ENCODE results near the gene PDP2.

DNA sequence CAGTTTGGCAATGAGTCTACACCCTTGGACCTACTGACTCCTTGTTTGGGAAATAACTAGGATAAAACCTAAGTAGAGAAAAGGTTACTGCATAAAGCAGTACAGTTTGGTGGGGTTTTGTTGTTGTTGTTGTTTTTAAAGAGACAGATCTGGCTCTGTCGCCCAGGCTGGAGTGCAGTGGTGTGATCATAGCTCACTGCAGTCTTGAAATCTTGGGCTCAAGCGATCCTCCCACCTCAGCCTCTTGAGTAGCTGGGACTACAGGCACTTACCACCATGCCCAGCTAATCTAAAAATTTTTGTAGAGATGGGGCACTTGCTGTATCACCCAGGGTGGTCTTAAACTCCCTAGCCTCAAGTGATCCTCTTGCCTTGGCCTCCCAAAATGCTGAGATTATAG lies 1.2 kb downstream of the PDP2 start:
- TF ChIP-seq POLR2A (IDR thresholded peaks at IDR 0.05; ENCODE audit: low read depth, low read length) = no peak
- TF ChIP-seq, protein P1, sequence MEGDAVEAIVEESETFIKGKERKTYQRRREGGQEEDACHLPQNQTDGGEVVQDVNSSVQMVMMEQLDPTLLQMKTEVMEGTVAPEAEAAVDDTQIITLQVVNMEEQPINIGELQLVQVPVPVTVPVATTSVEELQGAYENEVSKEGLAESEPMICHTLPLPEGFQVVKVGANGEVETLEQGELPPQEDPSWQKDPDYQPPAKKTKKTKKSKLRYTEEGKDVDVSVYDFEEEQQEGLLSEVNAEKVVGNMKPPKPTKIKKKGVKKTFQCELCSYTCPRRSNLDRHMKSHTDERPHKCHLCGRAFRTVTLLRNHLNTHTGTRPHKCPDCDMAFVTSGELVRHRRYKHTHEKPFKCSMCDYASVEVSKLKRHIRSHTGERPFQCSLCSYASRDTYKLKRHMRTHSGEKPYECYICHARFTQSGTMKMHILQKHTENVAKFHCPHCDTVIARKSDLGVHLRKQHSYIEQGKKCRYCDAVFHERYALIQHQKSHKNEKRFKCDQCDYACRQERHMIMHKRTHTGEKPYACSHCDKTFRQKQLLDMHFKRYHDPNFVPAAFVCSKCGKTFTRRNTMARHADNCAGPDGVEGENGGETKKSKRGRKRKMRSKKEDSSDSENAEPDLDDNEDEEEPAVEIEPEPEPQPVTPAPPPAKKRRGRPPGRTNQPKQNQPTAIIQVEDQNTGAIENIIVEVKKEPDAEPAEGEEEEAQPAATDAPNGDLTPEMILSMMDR (IDR thresholded peaks at IDR 0.05 in 2 of 3, conservative IDR thresholded peaks at IDR 0.05 in 1 of 3; ENCODE audit: control insufficient read depth in 2 of 3, extremely low read depth in 1 of 3, insufficient read depth in 1 of 3, low read depth in 3 of 3, low read length in 3 of 3) = no peak
- no peak for TF ChIP-seq ZNF24 (IDR thresholded peaks at IDR 0.05)
- no peak for TF ChIP-seq ESRRA (IDR thresholded peaks at IDR 0.05; ENCODE audit: low read length)
- TF ChIP-seq, protein P2, sequence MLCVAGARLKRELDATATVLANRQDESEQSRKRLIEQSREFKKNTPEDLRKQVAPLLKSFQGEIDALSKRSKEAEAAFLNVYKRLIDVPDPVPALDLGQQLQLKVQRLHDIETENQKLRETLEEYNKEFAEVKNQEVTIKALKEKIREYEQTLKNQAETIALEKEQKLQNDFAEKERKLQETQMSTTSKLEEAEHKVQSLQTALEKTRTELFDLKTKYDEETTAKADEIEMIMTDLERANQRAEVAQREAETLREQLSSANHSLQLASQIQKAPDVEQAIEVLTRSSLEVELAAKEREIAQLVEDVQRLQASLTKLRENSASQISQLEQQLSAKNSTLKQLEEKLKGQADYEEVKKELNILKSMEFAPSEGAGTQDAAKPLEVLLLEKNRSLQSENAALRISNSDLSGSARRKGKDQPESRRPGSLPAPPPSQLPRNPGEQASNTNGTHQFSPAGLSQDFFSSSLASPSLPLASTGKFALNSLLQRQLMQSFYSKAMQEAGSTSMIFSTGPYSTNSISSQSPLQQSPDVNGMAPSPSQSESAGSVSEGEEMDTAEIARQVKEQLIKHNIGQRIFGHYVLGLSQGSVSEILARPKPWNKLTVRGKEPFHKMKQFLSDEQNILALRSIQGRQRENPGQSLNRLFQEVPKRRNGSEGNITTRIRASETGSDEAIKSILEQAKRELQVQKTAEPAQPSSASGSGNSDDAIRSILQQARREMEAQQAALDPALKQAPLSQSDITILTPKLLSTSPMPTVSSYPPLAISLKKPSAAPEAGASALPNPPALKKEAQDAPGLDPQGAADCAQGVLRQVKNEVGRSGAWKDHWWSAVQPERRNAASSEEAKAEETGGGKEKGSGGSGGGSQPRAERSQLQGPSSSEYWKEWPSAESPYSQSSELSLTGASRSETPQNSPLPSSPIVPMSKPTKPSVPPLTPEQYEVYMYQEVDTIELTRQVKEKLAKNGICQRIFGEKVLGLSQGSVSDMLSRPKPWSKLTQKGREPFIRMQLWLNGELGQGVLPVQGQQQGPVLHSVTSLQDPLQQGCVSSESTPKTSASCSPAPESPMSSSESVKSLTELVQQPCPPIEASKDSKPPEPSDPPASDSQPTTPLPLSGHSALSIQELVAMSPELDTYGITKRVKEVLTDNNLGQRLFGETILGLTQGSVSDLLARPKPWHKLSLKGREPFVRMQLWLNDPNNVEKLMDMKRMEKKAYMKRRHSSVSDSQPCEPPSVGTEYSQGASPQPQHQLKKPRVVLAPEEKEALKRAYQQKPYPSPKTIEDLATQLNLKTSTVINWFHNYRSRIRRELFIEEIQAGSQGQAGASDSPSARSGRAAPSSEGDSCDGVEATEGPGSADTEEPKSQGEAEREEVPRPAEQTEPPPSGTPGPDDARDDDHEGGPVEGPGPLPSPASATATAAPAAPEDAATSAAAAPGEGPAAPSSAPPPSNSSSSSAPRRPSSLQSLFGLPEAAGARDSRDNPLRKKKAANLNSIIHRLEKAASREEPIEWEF (IDR thresholded peaks at IDR 0.05; ENCODE audit: insufficient replicate concordance, low read depth, low read length) = no peak
- TF ChIP-seq, protein P3, sequence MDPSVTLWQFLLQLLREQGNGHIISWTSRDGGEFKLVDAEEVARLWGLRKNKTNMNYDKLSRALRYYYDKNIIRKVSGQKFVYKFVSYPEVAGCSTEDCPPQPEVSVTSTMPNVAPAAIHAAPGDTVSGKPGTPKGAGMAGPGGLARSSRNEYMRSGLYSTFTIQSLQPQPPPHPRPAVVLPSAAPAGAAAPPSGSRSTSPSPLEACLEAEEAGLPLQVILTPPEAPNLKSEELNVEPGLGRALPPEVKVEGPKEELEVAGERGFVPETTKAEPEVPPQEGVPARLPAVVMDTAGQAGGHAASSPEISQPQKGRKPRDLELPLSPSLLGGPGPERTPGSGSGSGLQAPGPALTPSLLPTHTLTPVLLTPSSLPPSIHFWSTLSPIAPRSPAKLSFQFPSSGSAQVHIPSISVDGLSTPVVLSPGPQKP (IDR thresholded peaks at IDR 0.05; ENCODE audit: low read depth, low read length) = no peak
- TF ChIP-seq BACH1 (IDR thresholded peaks at IDR 0.05; ENCODE audit: borderline replicate concordance) = no peak
- TF ChIP-seq, protein P4, sequence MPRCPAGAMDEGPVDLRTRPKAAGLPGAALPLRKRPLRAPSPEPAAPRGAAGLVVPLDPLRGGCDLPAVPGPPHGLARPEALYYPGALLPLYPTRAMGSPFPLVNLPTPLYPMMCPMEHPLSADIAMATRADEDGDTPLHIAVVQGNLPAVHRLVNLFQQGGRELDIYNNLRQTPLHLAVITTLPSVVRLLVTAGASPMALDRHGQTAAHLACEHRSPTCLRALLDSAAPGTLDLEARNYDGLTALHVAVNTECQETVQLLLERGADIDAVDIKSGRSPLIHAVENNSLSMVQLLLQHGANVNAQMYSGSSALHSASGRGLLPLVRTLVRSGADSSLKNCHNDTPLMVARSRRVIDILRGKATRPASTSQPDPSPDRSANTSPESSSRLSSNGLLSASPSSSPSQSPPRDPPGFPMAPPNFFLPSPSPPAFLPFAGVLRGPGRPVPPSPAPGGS (IDR thresholded peaks at IDR 0.05; ENCODE audit: borderline replicate concordance, insufficient read depth, low read depth, low read length, poor library complexity, severe bottlenecking) = no peak
- TF ChIP-seq, protein P5, sequence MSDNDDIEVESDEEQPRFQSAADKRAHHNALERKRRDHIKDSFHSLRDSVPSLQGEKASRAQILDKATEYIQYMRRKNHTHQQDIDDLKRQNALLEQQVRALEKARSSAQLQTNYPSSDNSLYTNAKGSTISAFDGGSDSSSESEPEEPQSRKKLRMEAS (IDR thresholded peaks at IDR 0.05; ENCODE audit: low read depth, low read length) = no peak
- TF ChIP-seq FOS (IDR thresholded peaks at IDR 0.05; ENCODE audit: borderline replicate concordance, extremely low read depth, insufficient read length) = no peak
- TF ChIP-seq CBX5 (IDR thresholded peaks at IDR 0.05; ENCODE audit: low read depth) = no peak

Measured in GM12878 (cell line).